PC-3 (cell line): ENCODE measurements around the gene CDKN1A. TPM values are rescaled to one million over a fixed set of nuclear protein-coding genes. Genes with fewer than 3 reads are reported as not detected.

Experiments
- ATAC-seq: fragments of 200-7000 bp; cut with Tn5 transposase; 2 replicates; pipeline ENCODE4 v1.9.1; 2020; ENCODE audit warnings: mild to moderate bottlenecking, moderate library complexity
- BruUV-seq: library from RNA; stranded (reverse); fragments of 400-500 nt; replicated peaks from 2 replicates; lab custom pipeline; 2021; lab: Mats Ljungman, UMichigan
- CTCF ChIA-PET: fragments of 300-600 bp; sonication (Branson Sonifier 250); formaldehyde crosslinking; loops from one replicate; lab custom pipeline; 2022; ENCODE audit warnings: antibody characterized with exemption; lab: Charles Lee
- POLR2A ChIA-PET: fragments of 300-600 bp; sonication (Branson Sonifier 250); formaldehyde crosslinking; loops from one replicate; lab custom pipeline; 2022; ENCODE audit warnings: antibody characterized with exemption; ENCODE audit not compliant: unreplicated experiment; lab: Charles Lee
- DNase-seq: peaks from one replicate; pipeline ENCODE4 v3.0.0-alpha.2; 2015
- H2AFZ ChIP-seq: fragments of 300-600 bp; sonication (generic); 2 replicates; pipeline ENCODE4 v1.6.0; 2016; ENCODE audit warnings: antibody characterized with exemption, low read length
- H3F3A ChIP-seq: fragments of 300-600 bp; sonication (generic); one replicate; pipeline ENCODE4 v1.6.0; 2017; ENCODE audit warnings: antibody characterized with exemption, low read length, control low read depth, mild to moderate bottlenecking; ENCODE audit not compliant: unreplicated experiment
- H3K27ac ChIP-seq: fragments of 300-600 bp; sonication (generic); 2 replicates; pipeline ENCODE4 v1.5.1; 2016; ENCODE audit warnings: mild to moderate bottlenecking, low read length
- H3K27me3 ChIP-seq: fragments of 300-600 bp; sonication (generic); 2 replicates; pipeline ENCODE4 v1.6.1; 2016; ENCODE audit warnings: low read length, mixed read lengths
- H3K36me3 ChIP-seq: fragments of 300-600 bp; sonication (generic); 2 replicates; pipeline ENCODE4 v1.6.1; 2016; ENCODE audit warnings: low read depth, mixed run types, low read length, mixed read lengths
- H3K4me1 ChIP-seq: fragments of 300-600 bp; sonication (generic); 2 replicates; pipeline ENCODE4 v1.5.1; 2016; ENCODE audit warnings: low read length; ENCODE audit not compliant: insufficient read depth
- H3K4me2 ChIP-seq: fragments of 300-600 bp; sonication (generic); 2 replicates; pipeline ENCODE4 v1.6.0; 2016; ENCODE audit warnings: low read length
- H3K4me3 ChIP-seq: fragments of 300-600 bp; sonication (generic); 2 replicates; pipeline ENCODE4 v1.5.1; 2016; ENCODE audit warnings: mild to moderate bottlenecking, low read length, mixed read lengths
- H3K79me2 ChIP-seq: fragments of 300-600 bp; sonication (generic); 2 replicates; pipeline ENCODE4 v1.6.1; 2017; ENCODE audit warnings: low read length, mixed read lengths
- H3K9ac ChIP-seq: fragments of 300-600 bp; sonication (generic); 2 replicates; pipeline ENCODE4 v1.6.0; 2016; ENCODE audit warnings: mild to moderate bottlenecking, low read length
- H3K9me2 ChIP-seq: fragments of 300-600 bp; sonication (generic); replicated peaks from 2 replicates; pipeline ENCODE4 v1.6.1; 2016; ENCODE audit warnings: mixed run types, low read length, mixed read lengths
- H3K9me3 ChIP-seq: fragments of 300-600 bp; sonication (generic); 2 replicates; pipeline ENCODE4 v1.6.1; 2016; ENCODE audit warnings: low read length, mixed read lengths
- H4K20me1 ChIP-seq: fragments of 300-600 bp; sonication (generic); 2 replicates; pipeline ENCODE4 v1.6.1; 2016; ENCODE audit warnings: low read length, mixed read lengths
- EZH2 ChIP-seq: fragments of 300-600 bp; sonication (generic); IDR thresholded peaks from one replicate; pipeline ENCODE4 v1.6.1; 2017; ENCODE audit warnings: antibody characterized with exemption, mild to moderate bottlenecking, low read length; ENCODE audit not compliant: unreplicated experiment
- EZH2phosphoT487 ChIP-seq: fragments of 300-600 bp; sonication (generic); IDR thresholded peaks from 2 replicates; pipeline ENCODE4 v1.6.1; 2018; ENCODE audit warnings: mild to moderate bottlenecking, antibody characterized with exemption, low read length, borderline replicate concordance
- intact Hi-C: fragments of 100-400 bp; cut with micrococcal nuclease; formaldehyde crosslinking; loops from 2 replicates; pipeline ENCODE4 v1.9.0; 2023
- total RNA-seq: library from RNA; depleted of rRNA; stranded (reverse); fragments of >200 nt; gene quantifications from 2 replicates; pipeline ENCODE4 v1.2.3, GENCODE V29; 2014
- TF ChIP-seq, protein P1 (sequence below): fragments of 300-600 bp; sonication (generic); conservative IDR thresholded peaks from 2 replicates; pipeline ENCODE4 v1.5.1; 2017; ENCODE audit warnings: antibody characterized with exemption, low read depth, mild to moderate bottlenecking, low read length

CDKN1A gene
- total RNA-seq, 1 experiment from 2014 or later: 79.5 TPM

DNA sequence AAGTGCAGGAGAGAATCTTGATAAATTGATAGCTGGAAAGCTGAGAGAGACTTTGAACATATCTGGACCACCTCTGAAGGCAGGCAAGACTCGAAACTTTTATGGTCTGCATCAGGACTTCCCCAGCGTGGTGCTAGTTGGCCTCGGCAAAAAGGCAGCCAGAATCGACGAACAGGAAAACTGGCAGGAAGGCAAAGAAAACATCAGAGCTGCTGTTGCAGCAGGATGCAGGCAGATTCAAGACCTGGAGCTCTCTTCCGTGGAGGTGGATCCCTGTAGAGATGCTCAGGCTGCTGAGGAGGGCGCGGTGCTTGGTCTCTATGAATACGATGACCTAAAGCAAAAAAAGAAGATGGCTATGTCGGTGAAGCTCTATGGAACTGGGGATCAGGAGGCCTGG is 4.6 kb upstream of the CDKN1A start:
- Histone ChIP-seq H3K9me3 (no peaks in the 10 kb centered on the region), H3K4me3 (no peak overlapping the region), H3K9me2 (no peaks in the 10 kb centered on the region), H3K27me3 (no peaks in the 10 kb centered on the region), H3K27ac (no peak overlapping the region), H3K79me2 (peaks cover 2% of the 10 kb centered on the region; the same call in 1 of the 2 replicates), H3K36me3 (no peaks in the 10 kb centered on the region), H3K4me2 (no peak overlapping the region), H3F3A (no peaks in the 10 kb centered on the region), H2AFZ (no peak overlapping the region), H4K20me1 (no peaks in the 10 kb centered on the region), H3K4me1 (peaks cover 7% of the 10 kb centered on the region; the same call in 1 of the 2 replicates), H3K9ac (no peak overlapping the region)
- BruUV-seq: no TSS peak
- DNase-seq: no peak
- intact Hi-C loops: no loop called here
- TF ChIP-seq EZH2 (no peak), EZH2phosphoT487 (no peak)
- TF ChIP-seq, protein P1, sequence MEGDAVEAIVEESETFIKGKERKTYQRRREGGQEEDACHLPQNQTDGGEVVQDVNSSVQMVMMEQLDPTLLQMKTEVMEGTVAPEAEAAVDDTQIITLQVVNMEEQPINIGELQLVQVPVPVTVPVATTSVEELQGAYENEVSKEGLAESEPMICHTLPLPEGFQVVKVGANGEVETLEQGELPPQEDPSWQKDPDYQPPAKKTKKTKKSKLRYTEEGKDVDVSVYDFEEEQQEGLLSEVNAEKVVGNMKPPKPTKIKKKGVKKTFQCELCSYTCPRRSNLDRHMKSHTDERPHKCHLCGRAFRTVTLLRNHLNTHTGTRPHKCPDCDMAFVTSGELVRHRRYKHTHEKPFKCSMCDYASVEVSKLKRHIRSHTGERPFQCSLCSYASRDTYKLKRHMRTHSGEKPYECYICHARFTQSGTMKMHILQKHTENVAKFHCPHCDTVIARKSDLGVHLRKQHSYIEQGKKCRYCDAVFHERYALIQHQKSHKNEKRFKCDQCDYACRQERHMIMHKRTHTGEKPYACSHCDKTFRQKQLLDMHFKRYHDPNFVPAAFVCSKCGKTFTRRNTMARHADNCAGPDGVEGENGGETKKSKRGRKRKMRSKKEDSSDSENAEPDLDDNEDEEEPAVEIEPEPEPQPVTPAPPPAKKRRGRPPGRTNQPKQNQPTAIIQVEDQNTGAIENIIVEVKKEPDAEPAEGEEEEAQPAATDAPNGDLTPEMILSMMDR: no peak
- ATAC-seq: no peak
- POLR2A ChIA-PET: no interaction called here
- CTCF ChIA-PET: no interaction called here

DNA sequence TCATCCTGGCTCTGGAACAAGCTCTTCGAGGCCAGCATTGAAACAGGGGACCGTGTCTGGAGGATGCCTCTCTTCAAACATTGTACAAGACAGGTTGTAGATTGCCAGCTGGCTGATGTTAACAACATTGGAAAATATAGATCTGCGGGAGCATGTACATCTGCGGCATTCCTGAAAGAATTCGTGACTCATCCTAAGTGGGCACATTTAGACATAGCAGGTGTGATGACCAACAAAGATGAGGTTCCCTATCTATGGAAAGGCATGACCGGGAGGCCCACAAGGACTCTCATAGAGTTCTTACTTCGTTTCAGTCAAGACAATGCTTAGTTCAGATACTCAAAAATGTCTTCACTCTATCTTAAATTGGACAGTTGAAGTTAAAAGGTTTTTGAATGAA is 3.6 kb upstream of the CDKN1A start:
- H3K27ac ChIP-seq: no peak overlapping the region
- no peaks in the 10 kb centered on the region for H3K9me2 ChIP-seq
- no peaks in the 10 kb centered on the region for H4K20me1 ChIP-seq
- intact Hi-C loops: no loop called here
- ATAC-seq (no peak), DNase-seq (no peak)
- BruUV-seq: no TSS peak
- H3K4me2 ChIP-seq: no peak overlapping the region
- peaks cover 8% of the 10 kb centered on the region; the same call in 1 of the 2 replicates for H3K79me2 ChIP-seq
- no peak overlapping the region for H2AFZ ChIP-seq
- peaks cover 7% of the 10 kb centered on the region; the same call in 1 of the 2 replicates for H3K4me1 ChIP-seq
- H3K36me3 ChIP-seq: no peaks in the 10 kb centered on the region
- ChIA-PET CTCF (no interaction called here), POLR2A (no interaction called here)
- no peaks in the 10 kb centered on the region for H3K9me3 ChIP-seq
- no peak overlapping the region for H3K4me3 ChIP-seq
- H3K9ac ChIP-seq: no peak overlapping the region
- TF ChIP-seq EZH2phosphoT487: no peak
- no peak for TF ChIP-seq EZH2
- TF ChIP-seq, protein P1: no peak
- no peaks in the 10 kb centered on the region for H3F3A ChIP-seq
- no peaks in the 10 kb centered on the region for H3K27me3 ChIP-seq

DNA sequence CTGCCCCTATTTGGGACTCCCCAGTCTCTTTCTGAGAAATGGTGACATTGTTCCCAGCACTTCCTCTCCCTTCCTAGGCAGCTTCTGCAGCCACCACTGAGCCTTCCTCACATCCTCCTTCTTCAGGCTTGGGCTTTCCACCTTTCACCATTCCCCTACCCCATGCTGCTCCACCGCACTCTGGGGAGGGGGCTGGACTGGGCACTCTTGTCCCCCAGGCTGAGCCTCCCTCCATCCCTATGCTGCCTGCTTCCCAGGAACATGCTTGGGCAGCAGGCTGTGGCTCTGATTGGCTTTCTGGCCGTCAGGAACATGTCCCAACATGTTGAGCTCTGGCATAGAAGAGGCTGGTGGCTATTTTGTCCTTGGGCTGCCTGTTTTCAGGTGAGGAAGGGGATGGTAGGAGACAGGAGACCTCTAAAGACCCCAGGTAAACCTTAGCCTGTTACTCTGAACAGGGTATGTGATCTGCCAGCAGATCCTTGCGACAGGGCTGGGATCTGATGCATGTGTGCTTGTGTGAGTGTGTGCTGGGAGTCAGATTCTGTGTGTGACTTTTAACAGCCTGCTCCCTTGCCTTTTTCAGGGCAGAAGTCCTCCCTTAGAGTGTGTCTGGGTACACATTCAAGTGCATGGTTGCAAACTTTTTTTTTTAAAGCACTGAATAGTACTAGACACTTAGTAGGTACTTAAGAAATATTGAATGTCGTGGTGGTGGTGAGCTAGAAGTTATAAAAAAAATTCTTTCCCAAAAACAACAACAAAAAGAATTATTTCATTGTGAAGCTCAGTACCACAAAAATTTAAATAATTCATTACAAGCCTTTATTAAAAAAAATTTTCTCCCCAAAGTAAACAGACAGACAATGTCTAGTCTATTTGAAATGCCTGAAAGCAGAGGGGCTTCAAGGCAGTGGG is 2.1 kb upstream of the CDKN1A start:
- Histone ChIP-seq H3K36me3 (no peaks in the 10 kb centered on the region), H3K4me3 (no peak overlapping the region), H3K27me3 (no peaks in the 10 kb centered on the region), H3K4me1 (peaks cover 14% of the 10 kb centered on the region), H3K9me3 (no peaks in the 10 kb centered on the region), H3F3A (no peaks in the 10 kb centered on the region), H3K4me2 (no peak overlapping the region), H4K20me1 (no peaks in the 10 kb centered on the region), H3K79me2 (peaks cover 14% of the 10 kb centered on the region; the same call in 1 of the 2 replicates), H3K9me2 (no peaks in the 10 kb centered on the region), H2AFZ (no peak overlapping the region), H3K27ac (no peak overlapping the region), H3K9ac (no peak overlapping the region)
- TF ChIP-seq, protein P1: no peak
- no peak for TF ChIP-seq EZH2phosphoT487
- no peak for ATAC-seq
- BruUV-seq: no TSS peak
- POLR2A ChIA-PET: interaction anchor here (0.6 kb wide), 1 partner anchor 20 kb away, joined by 6 read pairs; no protein-coding TSS in a partner anchor
- no peak for DNase-seq
- intact Hi-C loops: no loop called here
- CTCF ChIA-PET: no interaction called here
